Activated CD8-positive, alpha-beta T cell treated with anti-CD3 and anti-CD28 coated beads, Interleukin-2, amount 10 ng/mL, durations not matched to agents 7 days and 5 days (primary cell): ENCODE results near the gene CDH22. TPM values are rescaled to one million over a fixed set of nuclear protein-coding genes. Genes with fewer than 3 reads are reported as not detected.

ENCODE experiments used
- ATAC-seq: fragments of 150-1000 bp; cut with Tn5 transposase; one replicate; pipeline ENCODE4 v1.10.0; 2021; ENCODE audit warnings: moderate library complexity
- CTCF ChIA-PET: fragments of 350-600 bp; sonication (Branson Sonifier 250); formaldehyde crosslinking; loops from one replicate; lab custom pipeline; 2021; ENCODE audit warnings: antibody characterized with exemption; lab: Charles Lee
- POLR2A ChIA-PET: fragments of 350-600 bp; sonication (Branson Sonifier 250); formaldehyde crosslinking; loops from one replicate; lab custom pipeline; 2021; ENCODE audit warnings: antibody characterized with exemption; lab: Charles Lee
- DNase-seq: peaks from one replicate; pipeline ENCODE4 v3.0.0-alpha.2; 2020
- H3K27ac Mint-ChIP-seq: one replicate; pipeline ENCODE4 v1.8.0; 2021; ENCODE audit warnings: mild to moderate bottlenecking, mixed read lengths
- H3K27me3 Mint-ChIP-seq: one replicate; pipeline ENCODE4 v1.8.0; 2021; ENCODE audit warnings: low read depth, mixed read lengths
- H3K36me3 Mint-ChIP-seq: one replicate; pipeline ENCODE4 v1.8.0; 2021; ENCODE audit warnings: low read depth, mixed read lengths
- H3K4me1 Mint-ChIP-seq: one replicate; pipeline ENCODE4 v1.8.0; 2021; ENCODE audit warnings: low read depth, mixed read lengths
- H3K4me3 Mint-ChIP-seq: one replicate; pipeline ENCODE4 v1.8.0; 2021; ENCODE audit warnings: mild to moderate bottlenecking, mixed read lengths
- H3K9me3 Mint-ChIP-seq: one replicate; pipeline ENCODE4 v1.8.0; 2022; ENCODE audit warnings: mixed read lengths; ENCODE audit not compliant: insufficient read depth
- total RNA-seq, 2 experiments: library from RNA; stranded (reverse); gene quantifications; one replicate each; pipeline ENCODE4 v1.2.3, GENCODE V29; 2021

CDH22 gene
- total RNA-seq, 2 experiments from 2014 or later, result not detected

DNA sequence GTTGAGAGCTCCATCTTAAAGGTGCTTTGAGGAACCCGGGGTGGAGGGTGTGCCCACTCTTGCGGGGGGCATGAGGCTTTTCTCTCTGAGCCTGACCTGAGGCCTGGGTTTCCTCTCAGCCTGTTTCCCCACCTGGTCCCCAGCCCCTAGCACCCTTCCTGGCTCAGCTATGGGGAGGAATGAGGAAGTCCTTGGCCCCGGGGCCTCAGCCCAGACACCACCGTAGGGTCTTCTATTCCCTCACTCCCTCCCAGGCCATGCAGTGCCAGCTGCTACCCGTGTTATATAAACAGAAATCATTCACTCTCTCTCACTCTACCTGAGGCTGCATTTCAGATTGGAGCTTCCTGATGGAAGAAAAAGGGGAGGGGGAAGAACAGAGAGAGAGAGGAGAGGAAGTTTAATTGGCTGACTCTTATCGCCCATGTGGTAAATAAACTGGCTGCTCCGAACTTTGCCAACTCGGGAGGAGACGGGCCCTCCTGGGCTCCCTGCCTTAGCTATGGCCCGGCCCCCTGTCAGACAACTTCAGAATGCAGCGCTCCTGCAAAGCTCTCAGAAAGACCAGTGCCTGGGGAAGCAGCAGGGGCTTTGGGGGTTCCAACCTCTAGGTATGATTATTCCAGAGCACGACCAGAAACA lies 2.8 kb downstream of the CDH22 start:
- H3K27ac Mint-ChIP-seq, result no peak overlapping the region
- H3K4me1 Mint-ChIP-seq, result no peaks in the 10 kb centered on the region
- ChIA-PET POLR2A (interaction anchor here (0.6 kb wide), 1 partner anchor 600 kb away, joined by 3 read pairs; no protein-coding TSS in a partner anchor), CTCF (interaction anchor here (0.7 to 3.6 kb wide), 5 partner anchors 37 to 173 kb away, joined by 3 to 36 read pairs (median 4); no protein-coding TSS in a partner anchor)
- no peaks in the 10 kb centered on the region for H3K9me3 Mint-ChIP-seq
- ATAC-seq (no peak), DNase-seq (no peak)
- H3K36me3 Mint-ChIP-seq, result no peaks in the 10 kb centered on the region
- H3K4me3 Mint-ChIP-seq, result no peak overlapping the region
- H3K27me3 Mint-ChIP-seq, result peaks cover 46% of the 10 kb centered on the region

DNA sequence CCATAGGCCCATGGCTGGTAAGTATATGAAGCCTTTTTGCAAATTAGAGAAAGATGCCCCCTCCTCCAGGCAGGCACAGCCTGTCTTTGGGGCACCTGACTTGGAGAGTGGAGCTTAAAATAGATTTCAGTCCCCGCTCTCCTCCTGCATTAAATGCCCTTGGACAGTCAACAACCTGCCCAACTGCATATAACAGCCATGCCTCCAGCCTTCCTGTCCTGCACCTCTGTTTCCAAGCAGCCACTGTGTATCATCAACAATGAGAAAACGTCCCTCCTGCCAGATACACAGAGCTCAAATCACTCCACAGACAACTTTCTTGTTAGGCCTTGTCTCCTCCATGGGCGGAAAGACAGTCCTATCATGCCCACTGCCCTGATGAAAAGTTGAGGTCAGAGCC lies 3.4 kb downstream of the CDH22 start:
- ChIA-PET POLR2A (interaction anchor here (0.6 kb wide), 1 partner anchor 115 kb away, joined by 3 read pairs; no protein-coding TSS in a partner anchor), CTCF (interaction anchor here (0.7 to 3.6 kb wide), 4 partner anchors 38 to 109 kb away, joined by 3 to 36 read pairs (median 7); no protein-coding TSS in a partner anchor)
- ATAC-seq, result no peak
- DNase-seq, result no peak
- Mint-ChIP-seq H3K4me1 (no peaks in the 10 kb centered on the region), H3K27me3 (peaks cover 40% of the 10 kb centered on the region), H3K27ac (no peak overlapping the region), H3K4me3 (no peak overlapping the region), H3K36me3 (no peaks in the 10 kb centered on the region), H3K9me3 (no peaks in the 10 kb centered on the region)

DNA sequence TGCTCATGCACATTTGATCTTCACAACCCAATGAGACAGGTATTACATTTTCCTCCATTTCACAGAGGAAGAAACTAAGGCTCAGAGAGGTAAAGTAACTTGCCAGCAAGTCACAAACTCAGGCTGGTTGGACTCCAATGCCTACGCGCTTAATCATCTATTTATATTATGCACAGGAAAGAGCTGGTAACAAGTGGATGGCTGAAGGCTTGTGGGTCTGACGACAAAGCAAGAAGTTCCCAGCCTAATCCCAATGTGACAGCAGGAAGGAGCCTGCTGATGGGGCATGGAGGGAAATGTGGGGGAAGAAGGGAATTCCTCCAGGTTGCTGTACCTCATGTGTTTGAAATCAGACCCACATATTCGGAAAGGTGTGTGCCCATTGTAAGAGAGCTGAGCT lies 3.9 kb downstream of the CDH22 start:
- DNase-seq (no peak), ATAC-seq (no peak)
- Mint-ChIP-seq H3K4me3 (no peak overlapping the region), H3K27ac (no peak overlapping the region), H3K4me1 (no peaks in the 10 kb centered on the region), H3K27me3 (peaks cover 35% of the 10 kb centered on the region), H3K9me3 (no peaks in the 10 kb centered on the region), H3K36me3 (no peaks in the 10 kb centered on the region)
- ChIA-PET CTCF (interaction anchor here (1.2 to 3.6 kb wide), 3 partner anchors 44 to 109 kb away, joined by 3 to 36 read pairs (median 11); no protein-coding TSS in a partner anchor), POLR2A (interaction anchor here (0.6 kb wide), 1 partner anchor 116 kb away, joined by 3 read pairs; no protein-coding TSS in a partner anchor)

DNA sequence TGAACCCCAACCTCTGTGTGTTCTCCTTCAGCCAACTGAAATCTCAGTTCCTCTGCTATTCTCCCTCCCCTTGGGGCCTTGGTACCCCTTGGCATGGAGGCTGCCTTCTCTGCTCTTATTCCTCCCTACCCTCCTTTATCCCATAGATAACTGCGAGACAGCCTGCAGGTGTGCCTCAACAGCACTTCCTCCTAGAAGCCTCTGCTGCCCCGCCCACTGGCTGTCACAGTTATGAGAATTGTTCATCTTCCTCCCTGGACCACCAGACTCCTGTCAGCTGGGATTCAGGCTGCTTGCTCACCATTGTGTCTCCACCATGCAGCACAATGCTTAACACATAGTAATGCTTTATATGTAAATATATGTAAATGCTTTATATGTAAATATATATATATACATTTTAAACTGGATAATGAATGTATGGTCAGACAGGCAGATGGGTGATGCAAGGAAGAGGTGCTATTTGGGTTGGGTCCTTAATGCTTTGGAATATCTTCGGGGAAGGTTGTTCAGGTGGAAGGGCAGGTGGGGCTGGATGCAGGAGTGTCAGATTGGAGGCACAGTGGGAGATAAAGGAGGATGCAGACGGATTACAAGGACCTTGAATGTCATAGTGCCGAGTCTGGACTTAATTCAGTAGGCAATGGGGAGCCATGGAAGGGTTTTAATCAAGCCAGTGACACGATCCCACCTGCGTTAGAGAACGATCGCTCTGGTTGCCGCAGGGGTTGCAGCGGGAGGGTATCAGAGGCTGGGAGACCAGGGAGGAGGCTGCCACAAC lies 4.9 kb downstream of the CDH22 start:
- H3K4me3 Mint-ChIP-seq, result no peak overlapping the region
- POLR2A ChIA-PET, result no interaction called here
- H3K27me3 Mint-ChIP-seq, result peaks cover 28% of the 10 kb centered on the region
- no peak for ATAC-seq
- CTCF ChIA-PET, result no interaction called here
- no peaks in the 10 kb centered on the region for H3K9me3 Mint-ChIP-seq
- H3K36me3 Mint-ChIP-seq, result no peaks in the 10 kb centered on the region
- H3K27ac Mint-ChIP-seq, result no peak overlapping the region
- DNase-seq, result no peak
- no peaks in the 10 kb centered on the region for H3K4me1 Mint-ChIP-seq

DNA sequence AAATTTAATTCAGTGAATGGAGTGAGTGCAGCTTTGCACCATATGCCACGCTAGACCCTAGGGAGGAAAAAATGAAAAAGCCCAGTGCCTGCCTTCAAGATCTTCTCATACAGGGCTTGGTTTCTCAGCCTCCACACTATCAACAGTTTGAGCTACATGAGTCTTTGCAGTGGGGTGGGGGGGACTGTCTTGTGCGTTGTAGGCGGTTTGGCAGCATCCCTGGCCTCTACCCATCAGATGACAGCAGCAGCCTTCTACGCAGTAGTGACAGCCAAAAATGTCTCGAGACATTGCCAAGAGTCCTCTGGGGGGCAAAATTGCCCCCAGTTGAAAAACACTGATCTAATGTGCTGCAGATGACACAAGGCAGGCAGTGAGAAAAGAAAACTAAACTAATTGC lies 6.2 kb downstream of the CDH22 start:
- ATAC-seq (no peak), DNase-seq (no peak)
- no peaks in the 10 kb centered on the region for H3K9me3 Mint-ChIP-seq
- H3K27ac Mint-ChIP-seq, result no peak overlapping the region
- no peak overlapping the region for H3K4me3 Mint-ChIP-seq
- peaks cover 30% of the 10 kb centered on the region for H3K27me3 Mint-ChIP-seq
- POLR2A ChIA-PET, result no interaction called here
- no peaks in the 10 kb centered on the region for H3K36me3 Mint-ChIP-seq
- CTCF ChIA-PET, result no interaction called here
- H3K4me1 Mint-ChIP-seq, result no peaks in the 10 kb centered on the region

DNA sequence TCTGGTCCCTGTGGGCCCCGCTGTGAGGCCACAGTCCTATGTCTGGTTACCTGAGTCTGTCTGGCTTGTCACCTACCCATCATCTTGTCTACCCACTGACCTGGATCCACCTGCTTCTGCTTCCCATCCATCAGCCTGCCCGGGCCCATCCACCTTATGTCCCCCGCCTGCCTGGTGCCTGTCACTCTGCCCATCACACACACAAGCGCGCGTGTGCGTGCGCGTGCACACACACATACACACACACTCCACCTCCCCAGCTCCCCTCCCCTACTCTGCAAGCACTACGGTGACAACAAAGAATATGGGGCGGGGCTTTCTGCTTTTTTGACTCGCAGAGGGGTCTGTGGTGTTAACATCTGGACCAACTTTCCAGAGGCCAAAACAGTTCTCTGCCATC lies 8.0 kb downstream of the CDH22 start:
- ChIA-PET CTCF (no interaction called here), POLR2A (no interaction called here)
- peaks cover 22% of the 10 kb centered on the region for H3K27me3 Mint-ChIP-seq
- H3K4me3 Mint-ChIP-seq, result no peak overlapping the region
- H3K36me3 Mint-ChIP-seq, result no peaks in the 10 kb centered on the region
- DNase-seq (no peak), ATAC-seq (no peak)
- H3K27ac Mint-ChIP-seq, result no peak overlapping the region
- H3K9me3 Mint-ChIP-seq, result no peaks in the 10 kb centered on the region
- H3K4me1 Mint-ChIP-seq, result no peaks in the 10 kb centered on the region

DNA sequence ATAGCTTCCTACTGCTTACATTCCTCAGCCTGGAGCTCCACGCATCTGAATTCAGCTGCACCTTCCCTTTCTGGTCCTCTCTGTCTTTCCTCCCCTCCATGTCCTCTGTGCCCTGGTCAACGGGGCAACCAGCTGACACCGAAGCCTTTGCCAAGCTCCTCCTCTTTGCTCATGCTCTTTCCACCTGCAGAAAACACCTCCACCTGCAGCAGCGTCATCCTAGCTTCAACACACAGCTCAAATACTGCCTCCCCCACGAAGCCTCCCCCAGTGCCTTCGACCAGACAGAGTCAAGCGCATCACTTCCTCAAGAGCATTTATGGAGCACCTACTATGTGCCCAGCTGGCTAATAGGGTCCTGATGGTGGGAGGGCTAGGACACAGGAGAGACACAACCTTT lies 9.2 kb downstream of the CDH22 start:
- POLR2A ChIA-PET, result no interaction called here
- no peak overlapping the region for H3K27ac Mint-ChIP-seq
- DNase-seq (no peak), ATAC-seq (no peak)
- H3K36me3 Mint-ChIP-seq, result no peaks in the 10 kb centered on the region
- peaks cover 19% of the 10 kb centered on the region for H3K27me3 Mint-ChIP-seq
- CTCF ChIA-PET, result interaction anchor here (1.0 kb wide), 1 partner anchor 8 kb away, joined by 4 read pairs; no protein-coding TSS in a partner anchor
- no peak overlapping the region for H3K4me3 Mint-ChIP-seq
- H3K4me1 Mint-ChIP-seq, result no peaks in the 10 kb centered on the region
- no peaks in the 10 kb centered on the region for H3K9me3 Mint-ChIP-seq

DNA sequence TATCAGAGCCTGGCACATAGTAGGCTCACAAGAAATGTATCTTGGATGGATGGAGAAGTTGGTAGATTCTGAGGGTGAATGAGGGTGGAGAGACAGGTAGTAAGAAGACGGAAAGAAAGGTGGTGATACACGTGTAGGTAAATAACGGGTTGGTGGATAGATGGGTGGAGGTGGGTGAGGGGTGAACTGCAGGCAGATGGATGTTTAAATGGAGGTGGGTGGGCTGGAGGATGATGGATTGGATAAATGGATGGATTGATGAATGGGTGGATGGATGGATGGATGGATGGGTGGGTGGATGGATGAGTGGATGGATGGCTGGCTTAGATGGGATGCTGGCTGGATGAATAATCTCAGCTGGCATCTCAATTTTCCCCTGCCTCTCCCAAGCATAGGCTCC lies 9.9 kb downstream of the CDH22 start:
- POLR2A ChIA-PET, result no interaction called here

DNA sequence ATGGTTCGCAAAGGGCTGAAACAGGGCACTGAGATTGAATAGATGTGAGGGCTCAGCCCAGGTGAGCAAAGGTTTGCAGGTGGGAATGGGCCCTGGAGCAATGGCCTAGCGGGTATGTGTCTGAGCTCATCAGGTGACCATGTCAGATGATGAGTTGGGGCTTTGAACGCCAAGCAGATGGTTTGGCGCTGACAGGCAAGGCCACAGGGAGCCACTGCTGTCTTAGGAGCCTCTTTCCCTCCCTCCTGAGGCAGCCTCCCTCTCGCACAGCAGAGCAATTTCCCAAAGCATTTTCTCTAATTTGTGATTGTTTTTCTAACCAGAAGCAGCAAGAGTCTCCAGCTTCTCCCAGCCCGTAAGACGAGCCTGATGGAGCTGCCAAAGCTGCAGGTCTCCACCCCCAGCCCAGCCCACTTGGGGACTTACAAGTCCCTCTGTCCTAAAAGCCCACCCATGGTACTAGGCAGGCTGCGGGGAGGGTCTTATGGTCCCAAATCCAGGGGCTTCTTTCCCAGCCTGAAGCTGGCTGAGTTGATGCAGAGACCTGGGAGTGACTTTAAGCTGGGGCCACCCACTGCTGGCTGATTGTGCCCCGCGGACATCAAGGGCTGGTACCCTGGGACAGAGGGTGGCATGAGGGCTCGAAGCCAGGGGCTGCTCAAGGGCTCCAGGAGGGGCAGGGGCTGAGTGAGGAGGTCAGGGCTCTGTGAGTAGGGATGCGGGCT lies 11.6 kb downstream of the CDH22 start:
- Mint-ChIP-seq H3K4me1 (no peaks in the 10 kb centered on the region), H3K4me3 (no peak overlapping the region), H3K27me3 (peaks cover 15% of the 10 kb centered on the region), H3K36me3 (no peaks in the 10 kb centered on the region), H3K27ac (no peak overlapping the region), H3K9me3 (no peaks in the 10 kb centered on the region)
- DNase-seq (no peak), ATAC-seq (no peak)
- ChIA-PET CTCF (no interaction called here), POLR2A (no interaction called here)

More for the DNA sequence above, 9.9 kb downstream of the CDH22 start:
- peaks cover 12% of the 10 kb centered on the region for H3K27me3 Mint-ChIP-seq
- H3K27ac Mint-ChIP-seq, result no peak overlapping the region
- H3K4me1 Mint-ChIP-seq, result no peaks in the 10 kb centered on the region
- CTCF ChIA-PET, result interaction anchor here (1.0 kb wide), 1 partner anchor 9 kb away, joined by 4 read pairs; no protein-coding TSS in a partner anchor
- no peaks in the 10 kb centered on the region for H3K9me3 Mint-ChIP-seq
- no peak overlapping the region for H3K4me3 Mint-ChIP-seq
- no peak for DNase-seq
- no peaks in the 10 kb centered on the region for H3K36me3 Mint-ChIP-seq
- ATAC-seq, result no peak

DNA sequence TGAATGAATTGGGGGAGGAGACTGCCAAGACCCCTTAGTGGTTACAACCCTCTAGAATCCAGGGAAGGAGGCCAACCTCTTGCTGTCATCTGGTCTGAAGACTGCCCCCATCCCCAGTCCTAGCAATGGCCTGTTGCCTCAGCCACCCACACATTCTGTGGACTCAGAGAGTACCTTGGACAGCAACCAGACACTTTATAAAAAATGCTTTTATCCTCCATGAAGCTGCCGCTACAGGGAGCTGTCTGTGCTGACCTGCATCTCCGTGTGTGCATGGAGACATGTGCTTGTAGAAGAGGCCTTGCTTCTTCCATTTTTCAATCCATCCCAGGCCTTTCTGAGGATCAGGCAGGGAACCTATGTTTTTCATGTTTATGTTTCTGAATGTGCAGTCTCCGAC lies 15.2 kb downstream of the CDH22 start:
- H3K4me1 Mint-ChIP-seq, result no peaks in the 10 kb centered on the region
- POLR2A ChIA-PET, result no interaction called here
- ATAC-seq (peak; percentile 44), DNase-seq (peak; percentile 23)
- H3K27me3 Mint-ChIP-seq, result peaks cover 12% of the 10 kb centered on the region
- H3K4me3 Mint-ChIP-seq, result no peak overlapping the region
- H3K36me3 Mint-ChIP-seq, result no peaks in the 10 kb centered on the region
- no peaks in the 10 kb centered on the region for H3K9me3 Mint-ChIP-seq
- H3K27ac Mint-ChIP-seq, result no peak overlapping the region
- CTCF ChIA-PET, result no interaction called here

DNA sequence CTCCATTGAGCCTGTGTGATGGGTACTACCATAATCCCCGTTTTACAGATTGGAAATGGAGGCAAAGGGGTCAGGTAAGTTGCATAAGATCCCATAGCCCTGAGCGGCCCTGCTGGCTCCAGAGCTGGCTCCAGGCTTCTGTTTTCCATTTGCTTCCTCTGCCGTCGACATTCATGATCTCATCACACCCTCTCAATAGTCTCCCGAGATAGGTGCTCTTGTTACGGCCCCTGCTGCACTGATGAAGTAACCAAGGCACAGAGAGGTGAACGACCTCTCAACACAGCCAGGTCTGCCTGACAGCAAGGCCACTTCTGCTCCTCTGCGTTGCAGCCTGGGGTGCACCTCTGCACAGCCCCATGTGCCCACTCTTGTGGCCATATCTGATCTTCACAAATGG lies 16.9 kb downstream of the CDH22 start:
- H3K9me3 Mint-ChIP-seq, result no peaks in the 10 kb centered on the region
- H3K36me3 Mint-ChIP-seq, result no peaks in the 10 kb centered on the region
- POLR2A ChIA-PET, result no interaction called here
- no peak for ATAC-seq
- CTCF ChIA-PET, result no interaction called here
- H3K4me1 Mint-ChIP-seq, result no peaks in the 10 kb centered on the region
- DNase-seq, result no peak
- no peak overlapping the region for H3K4me3 Mint-ChIP-seq
- no peak overlapping the region for H3K27ac Mint-ChIP-seq
- H3K27me3 Mint-ChIP-seq, result peaks cover 9% of the 10 kb centered on the region
